HepG2 (cell line): ENCODE measurements around the gene TMEM97. TPM values are rescaled to one million over a fixed set of nuclear protein-coding genes. Genes with fewer than 3 reads are reported as not detected.

Experiments
- ARHGAP35 ChIP-seq: sonication (generic); formaldehyde crosslinking; IDR thresholded peaks from 2 replicates; pipeline ENCODE4 v1.9.0; 2022; ENCODE audit warnings: mild to moderate bottlenecking, inconsistent platforms, moderate library complexity, missing genetic modification reagents, borderline replicate concordance
- ATRX ChIP-seq: sonication (generic); formaldehyde crosslinking; IDR thresholded peaks from 2 replicates; pipeline ENCODE4 v1.4.0; 2020; ENCODE audit warnings: missing genetic modification reagents, borderline replicate concordance
- CBX2 ChIP-seq, 2 experiments: fragments of 200-600 bp in 1 of 2; sonication (generic); formaldehyde crosslinking in 1 of 2; IDR thresholded peaks; 2 replicates each; pipeline versions ENCODE4 v1.7.0 to v1.8.1; 2018 to 2022; ENCODE audit warnings: low read depth in 2 of 2, low read length in 1 of 2, mild to moderate bottlenecking in 1 of 2, missing genetic modification reagents in 1 of 2
- CHD2 ChIP-seq: IDR thresholded peaks from 2 replicates; pipeline ENCODE4 v1.6.1; 2011; ENCODE audit warnings: low read depth, low read length, improper control_type of control experiment
- CREM ChIP-seq, 2 experiments: sonication (generic) in 1 of 2; formaldehyde crosslinking in 1 of 2; IDR thresholded peaks; 2 replicates each; pipeline versions ENCODE4 v1.4.0 to v1.6.1; 2016 to 2020; ENCODE audit warnings: antibody characterized with exemption in 1 of 2, mild to moderate bottlenecking in 1 of 2, missing genetic modification reagents in 1 of 2
- FOXK1 ChIP-seq: sonication (generic); formaldehyde crosslinking; IDR thresholded peaks from 2 replicates; pipeline ENCODE4 v1.4.0; 2020; ENCODE audit warnings: low read depth, missing genetic modification reagents, borderline replicate concordance
- KDM5B ChIP-seq: sonication (generic); formaldehyde crosslinking; IDR thresholded peaks from 2 replicates; pipeline ENCODE4 v1.4.0; 2020; ENCODE audit warnings: missing genetic modification reagents, mild to moderate bottlenecking, borderline replicate concordance
- MEF2D ChIP-seq: sonication (generic); formaldehyde crosslinking; IDR thresholded peaks from 2 replicates; pipeline ENCODE4 v1.5.1; 2020; ENCODE audit warnings: mild to moderate bottlenecking, missing genetic modification reagents
- PITX1 ChIP-seq: sonication (generic); formaldehyde crosslinking; IDR thresholded peaks from 2 replicates; pipeline ENCODE4 v1.5.1; 2020; ENCODE audit warnings: mild to moderate bottlenecking, missing genetic modification reagents
- SMAD3 ChIP-seq: sonication (generic); formaldehyde crosslinking; IDR thresholded peaks from 2 replicates; pipeline ENCODE4 v1.4.0; 2020; ENCODE audit warnings: missing genetic modification reagents
- SRF ChIP-seq: IDR thresholded peaks from 2 replicates; pipeline ENCODE4 v1.6.1; 2011; ENCODE audit warnings: mild to moderate bottlenecking, low read depth, low read length, moderate library complexity
- ZBTB3 ChIP-seq: sonication (generic); formaldehyde crosslinking; IDR thresholded peaks from 2 replicates; pipeline ENCODE4 v1.4.0; 2020; ENCODE audit warnings: low read depth, mild to moderate bottlenecking, moderate library complexity, missing genetic modification reagents, borderline replicate concordance
- ZFP62 ChIP-seq: sonication (generic); formaldehyde crosslinking; IDR thresholded peaks from 2 replicates; pipeline ENCODE4 v1.4.0; 2020; ENCODE audit warnings: missing genetic modification reagents
- ZNF12 ChIP-seq: sonication (generic); formaldehyde crosslinking; IDR thresholded peaks from 2 replicates; pipeline ENCODE4 v1.5.0; 2020; ENCODE audit warnings: missing genetic modification reagents
- ZNF335 ChIP-seq: sonication (generic); formaldehyde crosslinking; IDR thresholded peaks from 2 replicates; pipeline ENCODE4 v1.4.0; 2020; ENCODE audit warnings: missing genetic modification reagents
- ZNF343 ChIP-seq: sonication (generic); formaldehyde crosslinking; IDR thresholded peaks from 2 replicates; pipeline ENCODE4 v1.4.0; 2020; ENCODE audit warnings: mild to moderate bottlenecking, missing genetic modification reagents
- ZNF383 ChIP-seq: sonication (generic); formaldehyde crosslinking; IDR thresholded peaks from 2 replicates; pipeline ENCODE4 v1.4.0; 2020; ENCODE audit warnings: missing genetic modification reagents, mild to moderate bottlenecking, borderline replicate concordance
- ZNF44 ChIP-seq: sonication (generic); formaldehyde crosslinking; IDR thresholded peaks from 2 replicates; pipeline ENCODE4 v1.5.1; 2020; ENCODE audit warnings: mild to moderate bottlenecking, missing genetic modification reagents
- ZNF501 ChIP-seq: sonication (generic); formaldehyde crosslinking; IDR thresholded peaks from 2 replicates; pipeline ENCODE4 v1.5.1; 2020; ENCODE audit warnings: mild to moderate bottlenecking, moderate library complexity, missing genetic modification reagents
- ZNF570 ChIP-seq: sonication (generic); formaldehyde crosslinking; IDR thresholded peaks from 2 replicates; pipeline ENCODE4 v1.4.0; 2020; ENCODE audit warnings: mild to moderate bottlenecking, missing genetic modification reagents, borderline replicate concordance
- polyA plus RNA-seq, 8 experiments: library from polyadenylated mRNA; depleted of rRNA in 3 of 8; stranded (reverse) in 7 of 8; unstranded in 1 of 8; fragments of >200 nt; fragmentation: Illumina TruSeq in 4 of 8; extraction: Trizol in 4 of 8; gene quantifications; 2 replicates each; pipeline versions ENCODE4 v1.2.1 to v1.2.3, GENCODE V29; 2011 to 2016; ENCODE audit warnings: low read depth in 4 of 8, missing spikeins in 1 of 8, mixed read lengths in 1 of 8; ENCODE audit not compliant: insufficient read depth in 1 of 8
- total RNA-seq, 5 experiments: library from RNA; depleted of rRNA; stranded (reverse); fragments of >200 nt; fragmentation: Illumina TruSeq; extraction: Trizol; gene quantifications; 2 replicates each; pipeline ENCODE4 v1.2.3, GENCODE V29; 2016; ENCODE audit warnings: low read depth in 1 of 5
- TF ChIP-seq, protein P1 (sequence below): IDR thresholded peaks from 2 replicates; pipeline ENCODE4 v1.6.1; 2016; ENCODE audit warnings: mild to moderate bottlenecking, missing biosample characterization, missing genetic modification reagents
- TF ChIP-seq, protein P2 (sequence below): IDR thresholded peaks from 2 replicates; pipeline ENCODE4 v1.6.1; 2016; ENCODE audit warnings: missing compliant biosample characterization, missing genetic modification reagents, borderline replicate concordance
- TF ChIP-seq, protein P3 (sequence below): sonication (generic); formaldehyde crosslinking; IDR thresholded peaks from 2 replicates; pipeline ENCODE4 v1.5.1; 2020; ENCODE audit warnings: missing genetic modification reagents, mild to moderate bottlenecking, borderline replicate concordance
- TF ChIP-seq, protein P4 (sequence below): sonication (generic); formaldehyde crosslinking; IDR thresholded peaks from 2 replicates; pipeline ENCODE4 v1.8.0; 2022; ENCODE audit warnings: mild to moderate bottlenecking, missing genetic modification reagents; ENCODE audit not compliant: insufficient replicate concordance

The TMEM97 gene
- total and polyA plus RNA-seq, 2 of the 13 experiments (the other 11 are each of a cell fraction or from before 2014, with no cell fraction given) = 69.6 to 137 TPM

DNA sequence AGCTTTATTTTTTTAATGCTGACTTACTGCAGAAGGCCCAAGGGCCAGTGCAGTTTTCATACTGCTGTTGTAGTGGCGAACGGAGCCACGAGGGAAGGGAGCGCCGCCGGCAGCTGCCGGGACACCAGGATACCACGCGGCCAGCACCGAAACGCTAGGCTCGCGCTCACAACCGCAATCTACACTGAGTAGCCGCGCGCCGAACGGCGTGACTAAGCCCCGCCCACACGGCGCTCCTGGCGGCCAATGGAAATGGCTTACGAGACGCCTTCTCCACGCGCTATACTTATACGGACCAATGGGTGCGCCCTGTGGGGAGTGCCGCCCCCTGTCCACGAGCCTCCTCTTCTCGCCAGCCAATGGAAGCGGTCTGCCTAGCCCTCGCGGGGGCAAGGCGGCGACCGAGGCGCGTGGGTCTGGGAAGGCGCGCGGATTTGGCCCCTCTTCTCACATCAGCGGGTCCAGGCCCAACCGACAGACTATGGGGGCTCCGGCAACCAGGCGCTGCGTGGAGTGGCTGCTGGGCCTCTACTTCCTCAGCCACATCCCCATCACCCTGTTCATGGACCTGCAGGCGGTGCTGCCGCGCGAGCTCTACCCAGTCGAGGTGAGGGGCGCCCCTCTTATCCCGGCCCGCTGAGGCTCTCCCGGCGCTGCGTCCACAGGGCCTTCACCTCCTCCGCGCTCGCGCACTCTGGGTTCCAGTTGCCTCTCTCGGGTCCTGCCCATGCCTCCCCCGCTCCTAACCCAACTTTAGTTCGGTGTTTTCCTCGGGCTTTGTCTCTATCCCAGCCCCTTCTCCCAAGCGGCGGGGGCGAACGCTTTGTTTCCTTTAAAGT, at the start of gene TMEM97 (continued):
- TF ChIP-seq FOXK1 (no peak), CHD2 (peak; percentile 54; the same call in 1 of the 2 replicates), ZNF343 (CRISPR knock-in tag) (peak; percentile 70; the same call in 1 of the 2 replicates), ZNF335 (CRISPR knock-in tag) (no peak), ZFP62 (CRISPR knock-in tag) (no peak), ZBTB3 (CRISPR knock-in tag) (no peak), MEF2D (peak; percentile 42; the same call in 1 of the 2 replicates), SMAD3 (CRISPR knock-in tag) (no peak), ZNF383 (CRISPR knock-in tag) (no peak), CBX2 (IDR thresholded peaks at IDR 0.05; ENCODE audit: low read depth, low read length) (no peak), CBX2 (CRISPR knock-in tag; IDR thresholded peaks at IDR 0.05; ENCODE audit: low read depth) (no peak), ATRX (CRISPR knock-in tag) (no peak), ARHGAP35 (CRISPR knock-in tag) (0 out of 2 replicates have a peak, but pooled peaks have one; percentile 48), PITX1 (no peak; the same call in 1 of the 2 replicates), CREM (IDR thresholded peaks at IDR 0.05) (peak; percentile 88), CREM (CRISPR knock-in tag; IDR thresholded peaks at IDR 0.05) (no peak), ZNF501 (peak; percentile 52; the same call in 1 of the 2 replicates), SRF (no peak), KDM5B (CRISPR knock-in tag) (peak; percentile 77; the same call in 1 of the 2 replicates), ZNF44 (CRISPR knock-in tag) (no peak; the same call in 1 of the 2 replicates), ZNF570 (no peak), ZNF12 (CRISPR knock-in tag) (no peak)
- TF ChIP-seq, protein P1, sequence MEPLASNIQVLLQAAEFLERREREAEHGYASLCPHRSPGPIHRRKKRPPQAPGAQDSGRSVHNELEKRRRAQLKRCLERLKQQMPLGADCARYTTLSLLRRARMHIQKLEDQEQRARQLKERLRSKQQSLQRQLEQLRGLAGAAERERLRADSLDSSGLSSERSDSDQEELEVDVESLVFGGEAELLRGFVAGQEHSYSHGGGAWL (CRISPR knock-in tag) = peak; percentile 87
- TF ChIP-seq, protein P2, sequence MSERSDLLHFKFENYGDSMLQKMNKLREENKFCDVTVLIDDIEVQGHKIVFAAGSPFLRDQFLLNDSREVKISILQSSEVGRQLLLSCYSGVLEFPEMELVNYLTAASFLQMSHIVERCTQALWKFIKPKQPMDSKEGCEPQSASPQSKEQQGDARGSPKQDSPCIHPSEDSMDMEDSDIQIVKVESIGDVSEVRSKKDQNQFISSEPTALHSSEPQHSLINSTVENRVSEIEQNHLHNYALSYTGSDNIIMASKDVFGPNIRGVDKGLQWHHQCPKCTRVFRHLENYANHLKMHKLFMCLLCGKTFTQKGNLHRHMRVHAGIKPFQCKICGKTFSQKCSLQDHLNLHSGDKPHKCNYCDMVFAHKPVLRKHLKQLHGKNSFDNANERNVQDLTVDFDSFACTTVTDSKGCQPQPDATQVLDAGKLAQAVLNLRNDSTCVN = peak; percentile 59; the same call in 1 of the 2 replicates
- TF ChIP-seq, protein P3, sequence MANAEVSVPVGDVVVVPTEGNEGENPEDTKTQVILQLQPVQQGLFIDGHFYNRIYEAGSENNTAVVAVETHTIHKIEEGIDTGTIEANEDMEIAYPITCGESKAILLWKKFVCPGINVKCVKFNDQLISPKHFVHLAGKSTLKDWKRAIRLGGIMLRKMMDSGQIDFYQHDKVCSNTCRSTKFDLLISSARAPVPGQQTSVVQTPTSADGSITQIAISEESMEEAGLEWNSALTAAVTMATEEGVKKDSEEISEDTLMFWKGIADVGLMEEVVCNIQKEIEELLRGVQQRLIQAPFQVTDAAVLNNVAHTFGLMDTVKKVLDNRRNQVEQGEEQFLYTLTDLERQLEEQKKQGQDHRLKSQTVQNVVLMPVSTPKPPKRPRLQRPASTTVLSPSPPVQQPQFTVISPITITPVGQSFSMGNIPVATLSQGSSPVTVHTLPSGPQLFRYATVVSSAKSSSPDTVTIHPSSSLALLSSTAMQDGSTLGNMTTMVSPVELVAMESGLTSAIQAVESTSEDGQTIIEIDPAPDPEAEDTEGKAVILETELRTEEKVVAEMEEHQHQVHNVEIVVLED (CRISPR knock-in tag) = peak; percentile 90
- TF ChIP-seq, protein P4, sequence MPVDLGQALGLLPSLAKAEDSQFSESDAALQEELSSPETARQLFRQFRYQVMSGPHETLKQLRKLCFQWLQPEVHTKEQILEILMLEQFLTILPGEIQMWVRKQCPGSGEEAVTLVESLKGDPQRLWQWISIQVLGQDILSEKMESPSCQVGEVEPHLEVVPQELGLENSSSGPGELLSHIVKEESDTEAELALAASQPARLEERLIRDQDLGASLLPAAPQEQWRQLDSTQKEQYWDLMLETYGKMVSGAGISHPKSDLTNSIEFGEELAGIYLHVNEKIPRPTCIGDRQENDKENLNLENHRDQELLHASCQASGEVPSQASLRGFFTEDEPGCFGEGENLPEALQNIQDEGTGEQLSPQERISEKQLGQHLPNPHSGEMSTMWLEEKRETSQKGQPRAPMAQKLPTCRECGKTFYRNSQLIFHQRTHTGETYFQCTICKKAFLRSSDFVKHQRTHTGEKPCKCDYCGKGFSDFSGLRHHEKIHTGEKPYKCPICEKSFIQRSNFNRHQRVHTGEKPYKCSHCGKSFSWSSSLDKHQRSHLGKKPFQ (CRISPR knock-in tag) = peak; percentile 81
